ENCODE measurements around the gene S1PR1. TPM values are rescaled to one million over a fixed set of nuclear protein-coding genes. Genes with fewer than 3 reads are reported as not detected.
"Not testable (repeated sequence)": the region's sequence is repeated elsewhere in the genome, so short reads cannot be mapped to it uniquely, and the experiment has no call there.

Gene S1PR1
- polyA plus RNA-seq, 3 donors = 0.36 to 0.64 (median 0.43) TPM

GRCh38 chr1:101188331-101188730 lies 48.5 kb upstream of the S1PR1 start:
- Mint-ChIP-seq H3K4me3 (no peak overlapping the region), H3K27me3 (ENCODE audit: low read depth in 3 of 3) (peaks cover 0 to 4% (median 3%) of the 10 kb centered on the region in 3 donors), H3K9me3 (peaks cover 0 to 3% (median 0%) of the 10 kb centered on the region in 7 donors), H3K4me1 (peaks cover 38% of the 10 kb centered on the region), H3K36me3 (peaks cover 0 to 1% of the 10 kb centered on the region in 2 donors), H3K27ac (peak overlapping the region in 1 of 7 donors; percentile 77)
- H3K79me2 ChIP-seq (ENCODE audit: insufficient read depth, low read length) = no peaks in the 10 kb centered on the region
- no peak overlapping the region for H3K4me3 ChIP-seq (replicated peaks in 1 of 3; ENCODE audit: low read depth in 2 of 3, low read length in 3 of 3)
- H4K20me1 ChIP-seq (ENCODE audit: insufficient read depth, low read length) = no peaks in the 10 kb centered on the region
- H3K36me3 ChIP-seq (replicated peaks in 1 of 2; ENCODE audit: control insufficient read depth in 1 of 2, insufficient read depth in 2 of 2, low read length in 2 of 2) = no peaks in the 10 kb centered on the region
- DNase-seq = no peak
- peaks cover 35 to 48% of the 10 kb centered on the region in 2 donors for H3K4me1 ChIP-seq (ENCODE audit: control insufficient read depth in 1 of 2, insufficient read depth in 2 of 2, low read length in 2 of 2)
- peak overlapping the region in 1 of 2 donors; percentile 15 for H3K27ac ChIP-seq (ENCODE audit: low read depth in 1 of 2, low read length in 2 of 2)
- H3K4me2 ChIP-seq (replicated peaks; ENCODE audit: extremely low read depth, low read length, poor library complexity, severe bottlenecking) = no peak overlapping the region
- no peak overlapping the region for H3K9ac ChIP-seq (ENCODE audit: insufficient read depth, low read length, poor library complexity, severe bottlenecking)
- no peaks in the 10 kb centered on the region for H3K9me3 ChIP-seq (replicated peaks in 1 of 2; ENCODE audit: control insufficient read depth in 1 of 2, insufficient read depth in 1 of 2, low read length in 2 of 2)
- intact Hi-C loops (cut with micrococcal nuclease) = no loop called here
- no peaks in the 10 kb centered on the region for H3K27me3 ChIP-seq (ENCODE audit: control insufficient read depth in 2 of 2, insufficient read depth in 2 of 2, low read length in 2 of 2)
- no CpG with 5 or more reads among the region's 1 CpG for WGBS (ENCODE audit: insufficient coverage)
- no peak for TF ChIP-seq CTCF (IDR thresholded peaks at IDR 0.05)
- H2AFZ ChIP-seq (ENCODE audit: insufficient read depth, low read depth, low read length, poor library complexity, severe bottlenecking) = no peak overlapping the region

- H3K4me3 Mint-ChIP-seq; H3K27ac Mint-ChIP-seq; H3K36me3 Mint-ChIP-seq; H3K36me3 ChIP-seq (replicated peaks in 1 of 2; ENCODE audit: control insufficient read depth in 1 of 2, insufficient read depth in 2 of 2, low read length in 2 of 2); H4K20me1 ChIP-seq (ENCODE audit: insufficient read depth, low read length); H3K9ac ChIP-seq (ENCODE audit: insufficient read depth, low read length, poor library complexity, severe bottlenecking); H3K27me3 ChIP-seq (ENCODE audit: control insufficient read depth in 2 of 2, insufficient read depth in 2 of 2, low read length in 2 of 2); H3K4me3 ChIP-seq (replicated peaks in 1 of 3; ENCODE audit: low read depth in 2 of 3, low read length in 3 of 3); intact Hi-C loops (cut with micrococcal nuclease); H3K9me3 Mint-ChIP-seq; H3K4me2 ChIP-seq (replicated peaks; ENCODE audit: extremely low read depth, low read length, poor library complexity, severe bottlenecking); DNase-seq; H3K79me2 ChIP-seq (ENCODE audit: insufficient read depth, low read length); H3K27me3 Mint-ChIP-seq (ENCODE audit: low read depth in 3 of 3); H2AFZ ChIP-seq (ENCODE audit: insufficient read depth, low read depth, low read length, poor library complexity, severe bottlenecking); H3K27ac ChIP-seq (ENCODE audit: low read depth in 1 of 2, low read length in 2 of 2); H3K9me3 ChIP-seq (replicated peaks in 1 of 2; ENCODE audit: control insufficient read depth in 1 of 2, insufficient read depth in 1 of 2, low read length in 2 of 2): not testable (repeated sequence)
- peaks cover 45% of the 10 kb centered on the region for H3K4me1 Mint-ChIP-seq
- H3K4me1 ChIP-seq (ENCODE audit: control insufficient read depth in 1 of 2, insufficient read depth in 2 of 2, low read length in 2 of 2) = peaks cover 38 to 48% of the 10 kb centered on the region in 2 donors
Measured at GRCh38 chr1:101188968-101189367, 47.9 kb upstream of the S1PR1 start.
